Transverse colon (tissue), 4 donors: ENCODE results near the gene ARHGAP42.

ENCODE experiments used
- EP300 ChIP-seq: sonication (generic); formaldehyde crosslinking; IDR thresholded peaks from one replicate; pipeline ENCODE4 v1.6.1; 2017; ENCODE audit warnings: antibody characterized with exemption, low read depth
- POLR2A ChIP-seq: fragments of 450-650 bp; IDR thresholded peaks from one replicate; pipeline ENCODE4 v1.6.1; 2016; ENCODE audit warnings: antibody characterized with exemption, mild to moderate bottlenecking, moderate library complexity
- POLR2AphosphoS5 ChIP-seq, 3 donors: sonication (generic); formaldehyde crosslinking; IDR thresholded peaks; one replicate each; pipeline ENCODE4 v1.6.1; 2016; ENCODE audit warnings: antibody characterized with exemption in 3 of 3
- TF ChIP-seq, protein P1 (sequence below), 5 experiments: fragments of 200-600 bp in 3 of 5; fragments of 450-650 bp in 2 of 5; sonication (generic) in 3 of 5; IDR thresholded peaks; 1 replicate in 2 of 5; 2 replicates in 3 of 5; pipeline ENCODE4 v1.5.1; 2016 to 2017; ENCODE audit warnings: antibody characterized with exemption in 5 of 5, inconsistent platforms in 3 of 5, mild to moderate bottlenecking in 2 of 5, moderate library complexity in 1 of 5

DNA sequence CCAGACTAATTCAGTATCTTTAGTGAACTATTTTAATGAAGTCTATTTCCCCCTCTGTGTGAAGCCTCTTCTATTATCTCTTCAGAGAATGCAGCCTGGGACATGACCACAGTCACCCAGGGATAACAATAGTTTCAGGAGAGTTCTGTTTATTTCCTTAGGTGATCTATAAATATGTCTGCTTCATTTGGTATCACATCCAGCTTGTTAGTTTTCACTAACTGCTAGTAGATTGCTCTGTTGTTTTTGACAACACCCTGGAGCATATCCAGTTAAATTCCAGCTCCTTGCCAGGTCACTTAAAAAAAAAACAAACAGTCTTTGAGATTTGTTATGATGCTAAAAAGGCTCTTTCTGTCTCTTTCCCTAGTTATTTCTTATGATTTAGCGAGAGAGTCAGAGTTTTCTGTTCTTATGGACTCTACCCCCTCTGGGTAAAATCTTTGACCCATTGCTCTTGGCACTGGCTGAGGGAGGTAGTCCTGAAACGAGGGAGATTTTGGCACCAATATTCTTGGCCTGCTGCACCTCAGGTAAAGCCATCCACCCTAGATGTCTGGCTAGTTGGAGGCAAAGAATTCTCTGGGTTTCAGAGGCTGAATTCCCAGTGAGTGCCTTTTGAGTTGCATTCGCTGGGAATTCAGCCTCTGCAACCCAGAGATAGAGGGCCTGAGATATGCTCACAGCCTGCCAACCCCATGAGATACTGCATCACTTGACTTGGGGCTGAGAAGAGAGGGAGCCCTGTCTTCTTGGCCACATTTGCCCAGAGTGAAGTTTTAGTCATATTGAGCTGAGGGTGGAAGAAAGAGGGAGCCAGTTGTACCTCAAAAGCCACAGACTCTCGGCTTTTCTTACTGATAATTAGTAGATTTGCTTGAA is 283.4 kb downstream of the ARHGAP42 start:
- TF ChIP-seq, protein P1, sequence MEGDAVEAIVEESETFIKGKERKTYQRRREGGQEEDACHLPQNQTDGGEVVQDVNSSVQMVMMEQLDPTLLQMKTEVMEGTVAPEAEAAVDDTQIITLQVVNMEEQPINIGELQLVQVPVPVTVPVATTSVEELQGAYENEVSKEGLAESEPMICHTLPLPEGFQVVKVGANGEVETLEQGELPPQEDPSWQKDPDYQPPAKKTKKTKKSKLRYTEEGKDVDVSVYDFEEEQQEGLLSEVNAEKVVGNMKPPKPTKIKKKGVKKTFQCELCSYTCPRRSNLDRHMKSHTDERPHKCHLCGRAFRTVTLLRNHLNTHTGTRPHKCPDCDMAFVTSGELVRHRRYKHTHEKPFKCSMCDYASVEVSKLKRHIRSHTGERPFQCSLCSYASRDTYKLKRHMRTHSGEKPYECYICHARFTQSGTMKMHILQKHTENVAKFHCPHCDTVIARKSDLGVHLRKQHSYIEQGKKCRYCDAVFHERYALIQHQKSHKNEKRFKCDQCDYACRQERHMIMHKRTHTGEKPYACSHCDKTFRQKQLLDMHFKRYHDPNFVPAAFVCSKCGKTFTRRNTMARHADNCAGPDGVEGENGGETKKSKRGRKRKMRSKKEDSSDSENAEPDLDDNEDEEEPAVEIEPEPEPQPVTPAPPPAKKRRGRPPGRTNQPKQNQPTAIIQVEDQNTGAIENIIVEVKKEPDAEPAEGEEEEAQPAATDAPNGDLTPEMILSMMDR (IDR thresholded peaks at IDR 0.05): no peak
- TF ChIP-seq EP300 (no peak), POLR2A (no peak), POLR2AphosphoS5 (IDR thresholded peaks at IDR 0.05) (no peak)
